ENCODE data around the gene SPG7. TPM values are rescaled to one million over a fixed set of nuclear protein-coding genes. Genes with fewer than 3 reads are reported as not detected.
A peak's percentile ranks its signal among the peaks of the same experiment; 100 is the strongest.

Gene SPG7
- total RNA-seq, 1 experiment from 2014 or later = 44.6 TPM

GRCh38 chr16:89467382-89467781 is 40.8 kb upstream of the SPG7 start:
- Histone ChIP-seq H4K20me1 (ENCODE audit: insufficient read depth, low read depth, low read length) (peaks cover 62% of the 10 kb centered on the region), H3K36me3 (ENCODE audit: insufficient read depth, low read length) (no peaks in the 10 kb centered on the region), H3K4me1 (ENCODE audit: low read length) (no peaks in the 10 kb centered on the region), H3K4me2 (ENCODE audit: low read depth, low read length, poor library complexity, severe bottlenecking) (no peak overlapping the region), H3K27ac (ENCODE audit: low read length) (no peak overlapping the region), H3K79me2 (ENCODE audit: low read length) (peaks cover 68% of the 10 kb centered on the region), H3K9me2 (replicated peaks; ENCODE audit: insufficient read depth, low read length) (no peaks in the 10 kb centered on the region), H2AFZ (ENCODE audit: low read length) (no peak overlapping the region), H3K27me3 (ENCODE audit: low read length) (no peaks in the 10 kb centered on the region), H3K9me3 (ENCODE audit: low read length) (no peaks in the 10 kb centered on the region), H3K4me3 (ENCODE audit: low read length) (no peak overlapping the region), H3K9ac (ENCODE audit: low read length) (no peak overlapping the region)
- no peak for DNase-seq

GRCh38 chr16:89472711-89473075 is 35.5 kb upstream of the SPG7 start:
- Histone ChIP-seq H3K9me2 (replicated peaks; ENCODE audit: insufficient read depth, low read length) (no peaks in the 10 kb centered on the region), H4K20me1 (ENCODE audit: insufficient read depth, low read depth, low read length) (peaks cover 82% of the 10 kb centered on the region), H3K27me3 (ENCODE audit: low read length) (no peaks in the 10 kb centered on the region), H3K9me3 (ENCODE audit: low read length) (no peaks in the 10 kb centered on the region), H3K9ac (ENCODE audit: low read length) (no peak overlapping the region), H3K4me1 (ENCODE audit: low read length) (peaks cover 17% of the 10 kb centered on the region), H3K4me2 (ENCODE audit: low read depth, low read length, poor library complexity, severe bottlenecking) (no peak overlapping the region), H2AFZ (ENCODE audit: low read length) (no peak overlapping the region), H3K27ac (ENCODE audit: low read length) (no peak overlapping the region), H3K36me3 (ENCODE audit: insufficient read depth, low read length) (no peaks in the 10 kb centered on the region), H3K79me2 (ENCODE audit: low read length) (peaks cover 79% of the 10 kb centered on the region), H3K4me3 (ENCODE audit: low read length) (no peak overlapping the region)
- no peak for DNase-seq

- Histone ChIP-seq H3K9me2 (replicated peaks; ENCODE audit: insufficient read depth, low read length) (no peaks in the 10 kb centered on the region), H3K79me2 (ENCODE audit: low read length) (peaks cover 78% of the 10 kb centered on the region), H3K9me3 (ENCODE audit: low read length) (no peaks in the 10 kb centered on the region), H3K27ac (ENCODE audit: low read length) (no peak overlapping the region), H2AFZ (ENCODE audit: low read length) (no peak overlapping the region), H3K4me2 (ENCODE audit: low read depth, low read length, poor library complexity, severe bottlenecking) (no peak overlapping the region), H3K4me1 (ENCODE audit: low read length) (peaks cover 22% of the 10 kb centered on the region), H3K36me3 (ENCODE audit: insufficient read depth, low read length) (no peaks in the 10 kb centered on the region), H3K9ac (ENCODE audit: low read length) (no peak overlapping the region), H3K4me3 (ENCODE audit: low read length) (no peak overlapping the region), H3K27me3 (ENCODE audit: low read length) (no peaks in the 10 kb centered on the region), H4K20me1 (ENCODE audit: insufficient read depth, low read depth, low read length) (peaks cover 82% of the 10 kb centered on the region)
- DNase-seq = no peak
Measured at GRCh38 chr16:89473136-89473712, 35.0 kb upstream of the SPG7 start.

- no peaks in the 10 kb centered on the region for H3K9me3 ChIP-seq (ENCODE audit: low read length)
- no peaks in the 10 kb centered on the region for H3K36me3 ChIP-seq (ENCODE audit: insufficient read depth, low read length)
- DNase-seq = peak; percentile 37
- H3K9ac ChIP-seq (ENCODE audit: low read length) = no peak overlapping the region
- H3K27me3 ChIP-seq (ENCODE audit: low read length) = no peaks in the 10 kb centered on the region
- peaks cover 78% of the 10 kb centered on the region for H3K79me2 ChIP-seq (ENCODE audit: low read length)
- no peak overlapping the region for H3K4me3 ChIP-seq (ENCODE audit: low read length)
- no peak overlapping the region for H3K4me2 ChIP-seq (ENCODE audit: low read depth, low read length, poor library complexity, severe bottlenecking)
- H3K4me1 ChIP-seq (ENCODE audit: low read length) = peaks cover 29% of the 10 kb centered on the region
- no peak overlapping the region for H2AFZ ChIP-seq (ENCODE audit: low read length)
- H4K20me1 ChIP-seq (ENCODE audit: insufficient read depth, low read depth, low read length) = peaks cover 82% of the 10 kb centered on the region
- H3K9me2 ChIP-seq (replicated peaks; ENCODE audit: insufficient read depth, low read length) = no peaks in the 10 kb centered on the region
- H3K27ac ChIP-seq (ENCODE audit: low read length) = no peak overlapping the region
Measured at GRCh38 chr16:89473791-89474414, 34.3 kb upstream of the SPG7 start.

- no peak for DNase-seq
- peaks cover 73% of the 10 kb centered on the region for H3K79me2 ChIP-seq (ENCODE audit: low read length)
- H3K36me3 ChIP-seq (ENCODE audit: insufficient read depth, low read length) = no peaks in the 10 kb centered on the region
- H3K9me3 ChIP-seq (ENCODE audit: low read length) = no peaks in the 10 kb centered on the region
- no peak overlapping the region for H3K27ac ChIP-seq (ENCODE audit: low read length)
- H3K4me3 ChIP-seq (ENCODE audit: low read length) = no peak overlapping the region
- no peak overlapping the region for H3K4me2 ChIP-seq (ENCODE audit: low read depth, low read length, poor library complexity, severe bottlenecking)
- H3K4me1 ChIP-seq (ENCODE audit: low read length) = peaks cover 30% of the 10 kb centered on the region
- H4K20me1 ChIP-seq (ENCODE audit: insufficient read depth, low read depth, low read length) = peaks cover 77% of the 10 kb centered on the region
- H3K9ac ChIP-seq (ENCODE audit: low read length) = no peak overlapping the region
- no peaks in the 10 kb centered on the region for H3K27me3 ChIP-seq (ENCODE audit: low read length)
- H3K9me2 ChIP-seq (replicated peaks; ENCODE audit: insufficient read depth, low read length) = no peaks in the 10 kb centered on the region
- no peak overlapping the region for H2AFZ ChIP-seq (ENCODE audit: low read length)
Measured at GRCh38 chr16:89475144-89475543, 33.1 kb upstream of the SPG7 start.

GRCh38 chr16:89476379-89476778 is 31.8 kb upstream of the SPG7 start:
- H3K36me3 ChIP-seq (ENCODE audit: insufficient read depth, low read length) = no peaks in the 10 kb centered on the region
- H3K9me2 ChIP-seq (replicated peaks; ENCODE audit: insufficient read depth, low read length) = no peaks in the 10 kb centered on the region
- H3K27me3 ChIP-seq (ENCODE audit: low read length) = no peaks in the 10 kb centered on the region
- peaks cover 82% of the 10 kb centered on the region for H4K20me1 ChIP-seq (ENCODE audit: insufficient read depth, low read depth, low read length)
- H2AFZ ChIP-seq (ENCODE audit: low read length) = no peak overlapping the region
- no peaks in the 10 kb centered on the region for H3K9me3 ChIP-seq (ENCODE audit: low read length)
- H3K9ac ChIP-seq (ENCODE audit: low read length) = no peak overlapping the region
- H3K4me3 ChIP-seq (ENCODE audit: low read length) = no peak overlapping the region
- peaks cover 75% of the 10 kb centered on the region for H3K79me2 ChIP-seq (ENCODE audit: low read length)
- H3K4me2 ChIP-seq (ENCODE audit: low read depth, low read length, poor library complexity, severe bottlenecking) = peak overlapping the region; percentile 1
- no peak overlapping the region for H3K27ac ChIP-seq (ENCODE audit: low read length)
- peaks cover 30% of the 10 kb centered on the region for H3K4me1 ChIP-seq (ENCODE audit: low read length)
- DNase-seq = no peak

GRCh38 chr16:89476811-89477261 is 31.4 kb upstream of the SPG7 start:
- Histone ChIP-seq H3K4me3 (ENCODE audit: low read length) (no peak overlapping the region), H2AFZ (ENCODE audit: low read length) (no peak overlapping the region), H3K79me2 (ENCODE audit: low read length) (peaks cover 76% of the 10 kb centered on the region), H3K9me3 (ENCODE audit: low read length) (no peaks in the 10 kb centered on the region), H3K4me2 (ENCODE audit: low read depth, low read length, poor library complexity, severe bottlenecking) (peak overlapping the region; percentile 1), H3K36me3 (ENCODE audit: insufficient read depth, low read length) (no peaks in the 10 kb centered on the region), H3K4me1 (ENCODE audit: low read length) (peaks cover 30% of the 10 kb centered on the region), H3K9me2 (replicated peaks; ENCODE audit: insufficient read depth, low read length) (no peaks in the 10 kb centered on the region), H4K20me1 (ENCODE audit: insufficient read depth, low read depth, low read length) (peaks cover 82% of the 10 kb centered on the region), H3K27me3 (ENCODE audit: low read length) (no peaks in the 10 kb centered on the region), H3K27ac (ENCODE audit: low read length) (no peak overlapping the region), H3K9ac (ENCODE audit: low read length) (no peak overlapping the region)
- peak; percentile 77 for DNase-seq

- Histone ChIP-seq H3K9me3 (ENCODE audit: low read length) (no peaks in the 10 kb centered on the region), H3K4me2 (ENCODE audit: low read depth, low read length, poor library complexity, severe bottlenecking) (no peak overlapping the region), H3K9ac (ENCODE audit: low read length) (no peak overlapping the region), H3K4me3 (ENCODE audit: low read length) (no peak overlapping the region), H4K20me1 (ENCODE audit: insufficient read depth, low read depth, low read length) (peaks cover 82% of the 10 kb centered on the region), H2AFZ (ENCODE audit: low read length) (no peak overlapping the region), H3K36me3 (ENCODE audit: insufficient read depth, low read length) (no peaks in the 10 kb centered on the region), H3K27me3 (ENCODE audit: low read length) (no peaks in the 10 kb centered on the region), H3K79me2 (ENCODE audit: low read length) (peaks cover 75% of the 10 kb centered on the region), H3K27ac (ENCODE audit: low read length) (no peak overlapping the region), H3K9me2 (replicated peaks; ENCODE audit: insufficient read depth, low read length) (no peaks in the 10 kb centered on the region), H3K4me1 (ENCODE audit: low read length) (peaks cover 30% of the 10 kb centered on the region)
- no peak for DNase-seq
Measured at GRCh38 chr16:89478576-89479221, 29.5 kb upstream of the SPG7 start.

Data from Karpas-422 (cell line).